Lower lobe of right lung (tissue), 2 donors: ENCODE results near the gene IPO4. TPM values are rescaled to one million over a fixed set of nuclear protein-coding genes. Genes with fewer than 3 reads are reported as not detected.
"Not testable (repeated sequence)": the region's sequence is repeated elsewhere in the genome, so short reads cannot be mapped to it uniquely, and the experiment has no call there.

Experiments
- ATAC-seq, 2 donors: fragments of 200-7000 bp; cut with Tn5 transposase; one replicate each; pipeline ENCODE4 v1.9.1; 2020 to 2022; ENCODE audit warnings: mild to moderate bottlenecking in 2 of 2, moderate library complexity in 2 of 2
- DNase-seq: peaks from one replicate; pipeline ENCODE4 v3.0.0-alpha.2; 2020
- H3K27ac ChIP-seq: fragments of 200-600 bp; one replicate; pipeline ENCODE4 v1.8.0; 2022
- H3K27me3 ChIP-seq: fragments of 200-600 bp; one replicate; pipeline ENCODE4 v1.8.0; 2022; ENCODE audit warnings: low read depth
- H3K36me3 ChIP-seq: fragments of 200-600 bp; one replicate; pipeline ENCODE4 v1.8.0; 2022; ENCODE audit warnings: mild to moderate bottlenecking
- H3K4me1 ChIP-seq: fragments of 200-600 bp; one replicate; pipeline ENCODE4 v1.8.0; 2022
- H3K4me3 ChIP-seq: fragments of 200-600 bp; one replicate; pipeline ENCODE4 v1.8.0; 2022; ENCODE audit warnings: mild to moderate bottlenecking
- H3K9me3 ChIP-seq: fragments of 200-600 bp; one replicate; pipeline ENCODE4 v1.8.0; 2022
- intact Hi-C: fragments of 100-400 bp; cut with DNase I; formaldehyde crosslinking; loops from one replicate; pipeline ENCODE4 v1.11.0; 2022
- total RNA-seq: library from RNA; stranded (reverse); fragmentation: NEBNext Ultra II Directional; extraction: Animal tissue kit (Norgen Biotek cat#: 25700); gene quantifications from one replicate; pipeline ENCODE4 v1.2.1, GENCODE V29; 2021
- TF ChIP-seq, protein P1 (sequence below): fragments of 200-600 bp; IDR thresholded peaks from one replicate; pipeline ENCODE4 v1.8.0; 2022; ENCODE audit warnings: antibody characterized with exemption, mild to moderate bottlenecking
- donor health status: DM: no; HTN: yes; CAD: no; lungs with severe emphysema.

The IPO4 gene
- total RNA-seq, 1 donor from 2014 or later: 18.3 TPM

DNA sequence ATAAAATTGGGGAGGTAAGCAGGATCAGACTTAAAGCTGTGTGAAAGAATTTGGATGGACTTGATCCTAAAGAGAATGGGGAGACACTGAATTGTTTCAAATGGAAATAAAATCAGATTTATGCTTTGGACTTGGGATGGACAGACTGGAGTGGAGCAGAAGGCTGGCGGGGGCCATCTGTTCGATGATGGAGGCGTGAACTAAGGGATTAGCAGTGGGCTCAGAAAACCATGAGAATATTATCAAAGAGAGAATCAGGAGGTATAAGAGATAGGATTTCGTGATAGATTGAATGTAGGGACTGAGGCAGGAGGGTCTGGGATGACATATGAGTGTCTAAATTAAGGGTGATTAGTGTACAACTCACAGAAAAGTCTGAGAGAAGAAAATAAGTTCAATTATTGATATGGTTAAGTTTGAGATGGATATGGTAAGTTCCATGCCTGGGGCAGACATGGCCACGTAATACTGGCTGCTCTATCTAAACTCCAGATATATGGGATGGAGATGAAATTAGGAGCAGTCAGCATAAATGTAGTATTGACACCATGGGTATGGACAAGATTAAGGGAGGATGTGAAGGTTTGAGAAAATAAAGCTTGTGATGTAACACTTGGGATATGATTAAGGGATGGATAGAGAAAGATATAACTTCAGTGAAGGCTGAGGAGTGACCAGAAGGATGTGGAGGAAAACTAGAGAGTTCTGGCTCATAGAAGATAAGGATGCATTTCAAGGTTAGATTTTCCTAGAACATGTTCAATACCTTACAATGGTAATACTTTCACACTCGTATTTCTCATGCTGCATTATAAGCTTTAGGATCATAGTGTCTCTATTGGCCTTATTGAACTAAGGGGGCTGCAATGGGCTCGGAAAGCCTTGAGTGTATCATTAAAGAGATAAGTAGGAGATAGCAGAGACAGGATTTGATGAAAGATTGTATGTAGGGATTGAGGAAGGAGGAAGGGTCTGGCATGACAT, 15.8 kb upstream of the IPO4 start:
- TF ChIP-seq, protein P1, sequence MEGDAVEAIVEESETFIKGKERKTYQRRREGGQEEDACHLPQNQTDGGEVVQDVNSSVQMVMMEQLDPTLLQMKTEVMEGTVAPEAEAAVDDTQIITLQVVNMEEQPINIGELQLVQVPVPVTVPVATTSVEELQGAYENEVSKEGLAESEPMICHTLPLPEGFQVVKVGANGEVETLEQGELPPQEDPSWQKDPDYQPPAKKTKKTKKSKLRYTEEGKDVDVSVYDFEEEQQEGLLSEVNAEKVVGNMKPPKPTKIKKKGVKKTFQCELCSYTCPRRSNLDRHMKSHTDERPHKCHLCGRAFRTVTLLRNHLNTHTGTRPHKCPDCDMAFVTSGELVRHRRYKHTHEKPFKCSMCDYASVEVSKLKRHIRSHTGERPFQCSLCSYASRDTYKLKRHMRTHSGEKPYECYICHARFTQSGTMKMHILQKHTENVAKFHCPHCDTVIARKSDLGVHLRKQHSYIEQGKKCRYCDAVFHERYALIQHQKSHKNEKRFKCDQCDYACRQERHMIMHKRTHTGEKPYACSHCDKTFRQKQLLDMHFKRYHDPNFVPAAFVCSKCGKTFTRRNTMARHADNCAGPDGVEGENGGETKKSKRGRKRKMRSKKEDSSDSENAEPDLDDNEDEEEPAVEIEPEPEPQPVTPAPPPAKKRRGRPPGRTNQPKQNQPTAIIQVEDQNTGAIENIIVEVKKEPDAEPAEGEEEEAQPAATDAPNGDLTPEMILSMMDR: no peak
- H3K4me3 ChIP-seq: no peak overlapping the region
- no peak overlapping the region for H3K27ac ChIP-seq
- H3K4me1 ChIP-seq: no peaks in the 10 kb centered on the region
- DNase-seq (no peak), ATAC-seq (no peak)
- intact Hi-C loops: no loop called here
- no peaks in the 10 kb centered on the region for H3K27me3 ChIP-seq
- H3K9me3 ChIP-seq: no peaks in the 10 kb centered on the region
- peaks cover 61% of the 10 kb centered on the region for H3K36me3 ChIP-seq

DNA sequence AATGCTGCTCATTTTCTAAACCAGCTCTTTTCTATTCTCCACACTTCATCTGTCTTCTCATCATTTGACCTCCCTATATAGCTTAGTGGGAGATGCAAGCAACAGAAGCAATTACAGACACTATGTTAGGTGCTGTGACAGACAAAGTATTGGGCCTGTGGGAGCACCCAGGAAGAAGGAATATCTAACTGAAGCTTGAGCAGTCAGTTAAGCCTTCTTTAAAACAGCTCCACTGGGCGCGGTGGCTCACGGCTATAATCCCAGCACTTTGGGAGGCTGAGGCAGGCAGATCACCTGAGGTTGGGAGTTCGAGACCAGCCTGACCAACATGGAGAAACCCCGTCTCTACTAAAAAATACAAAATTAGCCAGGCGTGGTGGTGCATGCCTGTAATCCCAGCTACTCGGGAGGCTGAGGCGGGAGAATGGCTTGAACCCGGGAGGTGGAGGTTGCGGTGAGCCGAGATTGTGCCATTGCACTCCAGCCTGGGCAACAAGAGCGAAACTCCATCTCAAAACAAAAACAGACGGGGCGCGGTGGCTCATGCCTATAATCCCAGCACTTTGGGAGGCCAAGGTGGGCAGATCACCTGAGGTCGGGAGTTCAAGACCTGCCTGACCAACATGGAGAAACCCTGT, 14.8 kb upstream of the IPO4 start:
- H3K9me3 ChIP-seq, H3K27ac ChIP-seq, H3K4me3 ChIP-seq, H3K27me3 ChIP-seq, intact Hi-C loops, ATAC-seq, DNase-seq, H3K4me1 ChIP-seq: not testable (repeated sequence)
- peaks cover 58% of the 10 kb centered on the region for H3K36me3 ChIP-seq

DNA sequence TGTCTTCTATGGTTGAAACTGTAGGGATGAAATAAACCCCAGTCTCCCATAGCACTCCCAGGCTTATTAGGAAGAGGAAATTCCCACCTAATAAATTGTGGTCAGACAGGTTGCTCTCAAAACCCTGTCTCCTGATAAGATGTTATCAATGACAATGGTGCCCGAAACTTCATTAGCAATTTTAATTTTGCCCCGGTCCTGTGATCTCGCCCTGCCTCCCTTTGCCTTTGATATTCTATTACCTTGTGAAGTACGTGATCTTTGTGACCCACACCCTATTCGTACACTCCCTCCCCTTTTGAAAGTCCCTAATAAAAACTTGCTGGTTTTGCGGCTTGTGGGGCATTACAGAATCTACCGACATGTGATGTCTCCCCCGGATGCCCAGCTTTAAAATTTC, 13.9 kb upstream of the IPO4 start:
- intact Hi-C loops, DNase-seq, H3K27ac ChIP-seq, H3K4me3 ChIP-seq, H3K9me3 ChIP-seq, ATAC-seq, H3K27me3 ChIP-seq, H3K4me1 ChIP-seq: not testable (repeated sequence)
- H3K36me3 ChIP-seq: peaks cover 50% of the 10 kb centered on the region

DNA sequence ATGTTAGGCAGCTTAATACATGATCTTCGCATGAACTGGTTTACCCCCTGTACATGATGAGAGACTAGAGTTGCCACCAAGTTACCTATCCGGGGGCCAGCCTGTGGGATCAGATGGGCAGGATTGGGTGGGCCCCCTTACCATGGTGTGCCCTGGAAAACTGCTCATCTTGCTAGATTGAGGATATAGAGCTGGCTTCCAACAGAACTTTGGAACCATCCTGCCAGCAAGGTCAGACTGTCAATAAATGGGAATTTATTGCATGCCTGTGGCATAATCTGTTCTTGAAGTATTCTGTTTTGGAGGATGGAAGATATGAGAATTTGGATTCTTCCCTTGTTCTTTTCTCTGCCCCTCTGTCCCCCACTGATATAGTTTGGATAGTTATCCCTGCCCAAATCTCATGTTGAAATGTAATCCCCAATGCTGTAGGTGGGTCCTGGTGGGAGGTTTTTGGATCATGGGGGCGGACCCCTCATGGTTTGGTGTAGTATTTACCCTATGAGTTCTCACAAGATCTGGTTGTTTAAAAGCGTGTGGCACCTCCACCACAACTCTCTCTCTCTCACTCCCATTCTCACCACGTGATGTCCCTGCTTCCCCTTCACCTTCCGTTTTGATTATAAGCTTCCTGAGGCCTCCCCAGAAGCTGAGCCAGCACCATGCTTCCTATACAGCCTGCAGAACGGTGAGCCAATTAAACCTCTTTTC, 10.4 kb upstream of the IPO4 start:
- TF ChIP-seq, protein P1: no peak

DNA sequence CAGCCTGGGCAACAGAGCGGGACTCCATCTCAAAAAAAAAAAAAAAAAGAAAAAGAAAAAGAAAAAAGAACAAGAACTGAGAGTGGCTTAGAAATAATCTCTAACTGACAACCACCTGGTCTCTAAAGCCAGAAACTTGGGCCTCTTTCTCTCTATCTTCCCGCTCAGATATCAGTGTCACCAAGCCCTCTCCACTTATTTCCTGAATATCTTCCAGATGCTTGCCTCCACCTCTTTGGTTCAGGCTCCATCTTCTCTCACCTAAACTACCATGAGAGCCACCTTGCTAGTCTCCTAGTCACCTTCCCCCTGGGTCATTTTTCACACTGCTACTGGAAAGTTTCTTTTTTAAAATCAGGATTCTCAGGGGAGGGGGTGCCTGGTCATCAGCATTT, 8.4 kb upstream of the IPO4 start:
- H3K4me3 ChIP-seq: peak overlapping the region; percentile 81
- H3K27me3 ChIP-seq: no peaks in the 10 kb centered on the region
- DNase-seq: no peak
- intact Hi-C loops: no loop called here
- no peaks in the 10 kb centered on the region for H3K9me3 ChIP-seq
- ATAC-seq: no peak
- H3K27ac ChIP-seq: no peak overlapping the region
- peaks cover 28% of the 10 kb centered on the region for H3K4me1 ChIP-seq
- peaks cover 31% of the 10 kb centered on the region for H3K36me3 ChIP-seq
- TF ChIP-seq, protein P1: no peak

More for the DNA sequence above, 10.4 kb upstream of the IPO4 start:
- H3K4me3 ChIP-seq: no peak overlapping the region
- ATAC-seq (no peak), DNase-seq (no peak)
- H3K36me3 ChIP-seq: peaks cover 19% of the 10 kb centered on the region
- no peaks in the 10 kb centered on the region for H3K9me3 ChIP-seq
- H3K27ac ChIP-seq: no peak overlapping the region
- H3K27me3 ChIP-seq: no peaks in the 10 kb centered on the region
- peaks cover 27% of the 10 kb centered on the region for H3K4me1 ChIP-seq
- intact Hi-C loops: no loop called here
